PC-9 (cell line): Measurements from ENCODE around the gene KCTD7. TPM values are rescaled to one million over a fixed set of nuclear protein-coding genes. Genes with fewer than 3 reads are reported as not detected.

Experiments used
- BruUV-seq: library from RNA; stranded (reverse); fragments of 400-500 nt; replicated peaks from 2 replicates; lab custom pipeline; 2021; lab: Mats Ljungman, UMichigan
- CTCF ChIA-PET: fragments of 300-600 bp; sonication (Branson Sonifier 250); formaldehyde crosslinking; loops from one replicate; lab custom pipeline; 2022; ENCODE audit warnings: antibody characterized with exemption; lab: Charles Lee
- POLR2A ChIA-PET: fragments of 300-600 bp; sonication (Branson Sonifier 250); formaldehyde crosslinking; loops from one replicate; lab custom pipeline; 2022; ENCODE audit warnings: antibody characterized with exemption; ENCODE audit not compliant: unreplicated experiment; lab: Charles Lee
- DNase-seq, 2 experiments: peaks; one replicate each; pipeline versions ENCODE4 v3.0.0 to v3.0.0-alpha.2; 2015 to 2022; ENCODE audit warnings: mixed read lengths in 1 of 2
- H2AFZ ChIP-seq: fragments of 200-600 bp; sonication (generic); 2 replicates; pipeline ENCODE4 v1.8.1; 2017; ENCODE audit warnings: antibody characterized with exemption
- H3F3A ChIP-seq: fragments of 200-600 bp; sonication (generic); 2 replicates; pipeline ENCODE4 v1.8.1; 2017; ENCODE audit warnings: antibody characterized with exemption, mild to moderate bottlenecking, low read depth; ENCODE audit not compliant: insufficient read depth
- H3K27ac ChIP-seq: fragments of 200-600 bp; sonication (generic); 2 replicates; pipeline ENCODE4 v1.6.1; 2016; ENCODE audit warnings: mixed run types
- H3K27me3 ChIP-seq: fragments of 200-600 bp; sonication (generic); 2 replicates; pipeline ENCODE4 v1.6.1; 2016; ENCODE audit warnings: low read depth, mixed run types; ENCODE audit not compliant: insufficient read depth
- H3K36me3 ChIP-seq: fragments of 200-600 bp; sonication (generic); 2 replicates; pipeline ENCODE4 v1.6.1; 2016; ENCODE audit warnings: low read depth, mixed run types
- H3K4me1 ChIP-seq: fragments of 200-600 bp; sonication (generic); replicated peaks from 2 replicates; pipeline ENCODE4 v1.6.1; 2016; ENCODE audit warnings: mixed run types; ENCODE audit not compliant: insufficient read depth
- H3K4me2 ChIP-seq: fragments of 200-600 bp; sonication (generic); 2 replicates; pipeline ENCODE4 v1.6.1; 2017; ENCODE audit warnings: mixed run types
- H3K4me3 ChIP-seq: fragments of 200-600 bp; sonication (generic); 2 replicates; pipeline ENCODE4 v1.6.1; 2016; ENCODE audit warnings: mixed run types
- H3K79me2 ChIP-seq: fragments of 200-600 bp; sonication (generic); 2 replicates; pipeline ENCODE4 v1.6.1; 2017; ENCODE audit warnings: low read depth, mixed run types
- H3K9me2 ChIP-seq: fragments of 200-600 bp; sonication (generic); 2 replicates; pipeline ENCODE4 v1.8.1; 2017; ENCODE audit warnings: mild to moderate bottlenecking; ENCODE audit not compliant: insufficient read depth
- H3K9me3 ChIP-seq: fragments of 200-600 bp; sonication (generic); 2 replicates; pipeline ENCODE4 v1.8.1; 2016; ENCODE audit warnings: low read depth; ENCODE audit not compliant: insufficient read depth
- H4K20me1 ChIP-seq: fragments of 200-600 bp; sonication (generic); 2 replicates; pipeline ENCODE4 v1.8.1; 2017; ENCODE audit not compliant: insufficient read depth
- CTCF ChIP-seq: fragments of 200-600 bp; sonication (generic); conservative IDR thresholded peaks from 2 replicates; pipeline ENCODE4 v1.6.1; 2017; ENCODE audit warnings: mixed run types, antibody characterized with exemption, mild to moderate bottlenecking, moderate library complexity
- EZH2 ChIP-seq: fragments of 200-600 bp; sonication (generic); IDR thresholded peaks from 2 replicates; pipeline ENCODE4 v1.8.0; 2017; ENCODE audit warnings: antibody characterized with exemption, low read depth
- intact Hi-C: fragments of 100-400 bp; cut with micrococcal nuclease; formaldehyde crosslinking; loops from one replicate; pipeline ENCODE4 v1.10.0; 2022; ENCODE audit not compliant: unreplicated experiment
- total RNA-seq: library from RNA; stranded (reverse); gene quantifications from 2 replicates; pipeline ENCODE4 v1.2.3, GENCODE V29; 2021

Gene KCTD7
- total RNA-seq, 1 experiment from 2014 or later = 7.1 TPM

GRCh38 chr7:66666313-66666952, 37.8 kb downstream of the KCTD7 start:
- H3K9me2 ChIP-seq = no peaks in the 10 kb centered on the region
- no peak overlapping the region for H3K4me3 ChIP-seq
- H3K27me3 ChIP-seq = no peaks in the 10 kb centered on the region
- no peaks in the 10 kb centered on the region for H3K9me3 ChIP-seq
- H4K20me1 ChIP-seq = peaks cover 8% of the 10 kb centered on the region
- peaks cover 6% of the 10 kb centered on the region; the same call in 1 of the 2 replicates for H3K79me2 ChIP-seq
- H3F3A ChIP-seq = no peaks in the 10 kb centered on the region
- no TSS peak for BruUV-seq
- intact Hi-C loops = no loop called here
- CTCF ChIA-PET = no interaction called here
- no peaks in the 10 kb centered on the region for H3K4me1 ChIP-seq
- POLR2A ChIA-PET = interaction anchor here (0.6 kb wide), 1 partner anchor 228 kb away, joined by 4 read pairs; no protein-coding TSS in a partner anchor
- H3K4me2 ChIP-seq = no peak overlapping the region
- no peak for TF ChIP-seq EZH2
- no peak for TF ChIP-seq CTCF
- no peak overlapping the region for H3K27ac ChIP-seq
- no peak for DNase-seq
- H3K36me3 ChIP-seq = no peaks in the 10 kb centered on the region
- H2AFZ ChIP-seq = no peak overlapping the region

- H3K27me3 ChIP-seq = no peaks in the 10 kb centered on the region
- CTCF ChIA-PET = no interaction called here
- H4K20me1 ChIP-seq = peaks cover 8% of the 10 kb centered on the region
- H3K9me2 ChIP-seq = no peaks in the 10 kb centered on the region
- no peak for TF ChIP-seq EZH2
- BruUV-seq = no TSS peak
- H3K36me3 ChIP-seq = no peaks in the 10 kb centered on the region
- H3K4me1 ChIP-seq = no peaks in the 10 kb centered on the region
- POLR2A ChIA-PET = no interaction called here
- peaks cover 6% of the 10 kb centered on the region; the same call in 1 of the 2 replicates for H3K79me2 ChIP-seq
- intact Hi-C loops = no loop called here
- H2AFZ ChIP-seq = no peak overlapping the region
- no peak overlapping the region for H3K4me2 ChIP-seq
- no peak overlapping the region for H3K4me3 ChIP-seq
- H3F3A ChIP-seq = peaks cover 3% of the 10 kb centered on the region; the same call in 1 of the 2 replicates
- H3K9me3 ChIP-seq = no peaks in the 10 kb centered on the region
- DNase-seq = no peak
- no peak overlapping the region for H3K27ac ChIP-seq
Observed at GRCh38 chr7:66667023-66667728, 38.5 kb downstream of the KCTD7 start.

- peaks cover under 1% of the 10 kb centered on the region for H3K4me1 ChIP-seq
- H3K79me2 ChIP-seq = no peaks in the 10 kb centered on the region
- H3K27me3 ChIP-seq = no peaks in the 10 kb centered on the region
- H3K4me3 ChIP-seq = no peak overlapping the region
- DNase-seq = no peak
- no peaks in the 10 kb centered on the region for H3K9me2 ChIP-seq
- TF ChIP-seq CTCF (no peak), EZH2 (no peak)
- H3F3A ChIP-seq = peaks cover 6% of the 10 kb centered on the region; the same call in 1 of the 2 replicates
- ChIA-PET CTCF (no interaction called here), POLR2A (no interaction called here)
- intact Hi-C loops = no loop called here
- BruUV-seq = no TSS peak
- no peaks in the 10 kb centered on the region for H3K36me3 ChIP-seq
- 0 out of 2 replicates have a peak, but pooled peaks cover 2% of the 10 kb centered on the region for H4K20me1 ChIP-seq
- no peak overlapping the region for H3K4me2 ChIP-seq
- H2AFZ ChIP-seq = no peak overlapping the region
- no peak overlapping the region for H3K27ac ChIP-seq
- no peaks in the 10 kb centered on the region for H3K9me3 ChIP-seq
Observed at GRCh38 chr7:66668112-66668511, 39.4 kb downstream of the KCTD7 start.
